HG02763 (cell line): ENCODE results near the gene SPTBN1.
A peak's percentile ranks its signal among the peaks of the same experiment; 100 is the strongest.
"Not testable (repeated sequence)": the region's sequence is repeated elsewhere in the genome, so short reads cannot be mapped to it uniquely, and the experiment has no call there.

ENCODE experiments used
- ATAC-seq: cut with Tn5 transposase; IDR thresholded peaks from one replicate; pipeline ENCODE4 v1.9.1; 2021; ENCODE audit warnings: mild to moderate bottlenecking, moderate library complexity; ENCODE audit not compliant: unreplicated experiment

Gene SPTBN1

DNA sequence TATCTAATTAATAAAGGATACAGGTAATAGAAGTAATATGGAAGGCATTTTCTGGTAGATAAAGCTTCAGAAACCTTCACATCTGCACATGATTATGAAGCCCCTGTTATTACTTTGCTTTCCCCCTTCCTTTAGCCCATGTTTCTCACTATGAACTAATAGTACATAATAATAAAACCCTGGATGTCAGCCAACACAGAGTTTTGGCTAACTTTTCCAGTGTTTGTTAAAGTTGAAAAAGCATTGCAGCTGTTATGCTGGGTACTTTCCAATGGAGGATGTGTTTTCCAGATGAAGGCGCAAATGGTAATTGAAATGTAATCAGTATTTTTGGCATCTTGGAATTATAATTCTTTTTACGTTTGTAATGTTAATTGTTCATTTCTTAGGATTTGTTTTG lies 43.5 kb downstream of the SPTBN1 start:
- ATAC-seq = no peak

DNA sequence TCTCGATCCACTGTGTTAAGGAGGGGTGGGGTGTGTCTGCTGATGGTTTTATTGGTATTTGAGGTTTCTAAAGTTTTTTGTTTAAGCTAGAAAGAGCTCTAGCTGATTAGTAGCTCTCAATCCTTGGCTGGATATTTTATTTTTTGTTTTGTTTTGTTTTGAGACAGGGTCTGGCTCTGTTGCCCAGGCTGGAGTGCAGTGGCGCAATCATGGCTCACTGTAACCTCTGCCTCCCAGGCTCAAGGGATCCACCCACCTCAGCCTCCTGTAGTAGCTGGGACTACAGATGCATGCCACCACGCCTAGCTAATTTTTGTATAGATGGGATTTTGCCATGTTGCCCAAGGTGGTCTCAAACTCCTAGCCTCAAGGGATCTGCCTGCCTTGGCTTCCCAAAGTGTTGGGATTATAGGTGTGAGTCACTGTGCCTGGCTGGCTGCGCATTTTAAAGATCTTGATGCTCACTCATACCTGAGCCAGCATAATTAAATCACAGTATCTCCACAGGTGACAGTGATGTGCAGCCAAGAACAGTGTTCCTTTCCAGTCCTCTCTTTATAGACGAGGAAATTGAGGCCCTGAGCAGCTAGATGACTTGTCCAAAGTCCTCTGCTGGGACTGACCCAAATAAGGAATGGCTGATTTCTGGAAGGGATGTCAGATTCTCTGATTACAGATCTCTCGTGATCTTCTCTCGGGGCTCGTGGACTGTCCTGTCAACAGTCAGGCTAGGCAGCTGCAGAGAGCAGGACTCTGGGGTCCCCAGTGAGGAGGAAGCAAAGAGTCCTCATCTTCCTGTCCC lies 44.5 kb downstream of the SPTBN1 start:
- no peak for ATAC-seq

DNA sequence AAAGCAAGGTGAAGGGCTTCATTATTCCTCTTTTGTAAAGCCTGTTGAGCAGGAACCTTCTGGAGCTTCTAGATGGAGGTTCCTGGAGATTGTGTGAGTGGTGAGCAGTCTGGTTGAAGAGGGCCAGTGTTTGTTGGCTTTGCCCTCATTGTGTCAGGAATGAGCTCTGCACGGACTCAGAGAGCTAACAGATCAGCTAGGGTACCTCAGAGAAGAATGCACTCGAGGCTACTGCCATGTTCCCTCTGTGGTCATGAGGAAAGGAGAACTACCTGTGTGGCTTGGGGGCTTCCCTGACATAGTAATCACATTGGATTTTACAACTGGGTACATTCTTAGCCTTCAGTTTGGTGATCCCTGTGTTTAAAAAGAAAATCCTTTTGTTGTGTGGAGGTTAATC lies 46.6 kb downstream of the SPTBN1 start:
- no peak for ATAC-seq

DNA sequence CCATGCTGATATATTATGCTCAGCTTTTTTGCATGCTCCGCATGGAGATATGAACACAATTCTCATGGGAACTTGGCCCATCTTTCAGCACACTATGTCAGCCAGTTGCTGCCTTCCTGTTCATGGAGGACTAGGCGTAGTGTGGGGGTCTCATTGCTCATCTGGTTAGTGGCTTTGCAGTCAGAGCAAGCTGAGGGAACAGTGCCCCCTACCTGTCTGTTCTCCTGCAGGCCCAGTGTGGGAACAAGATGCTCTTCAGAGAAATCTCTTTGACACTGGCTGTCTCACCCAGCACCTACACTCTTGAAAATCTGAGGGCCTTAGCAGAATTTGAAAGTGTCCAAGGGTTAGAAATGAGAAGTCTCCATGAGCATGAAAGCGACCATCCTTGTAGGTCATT lies 47.1 kb downstream of the SPTBN1 start:
- ATAC-seq = no peak

DNA sequence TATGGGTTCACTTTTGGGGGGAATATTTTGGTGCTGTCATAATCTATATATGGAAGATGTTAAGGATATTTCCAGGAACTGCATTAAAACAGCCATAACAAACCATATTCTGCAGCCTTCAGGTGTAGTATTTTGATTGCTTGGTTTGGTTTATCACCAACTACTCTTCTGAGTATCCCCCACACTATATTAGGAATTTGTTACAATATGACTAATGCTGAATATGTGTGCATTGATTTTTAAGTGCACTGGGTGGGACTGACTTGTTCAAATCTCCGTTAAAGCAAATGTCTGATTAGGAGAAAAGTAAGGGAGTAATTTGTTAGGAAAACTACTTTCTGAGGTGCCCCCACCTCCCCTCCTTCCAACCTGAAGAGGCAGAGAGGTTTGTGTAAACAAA lies 47.7 kb downstream of the SPTBN1 start:
- ATAC-seq = no peak

DNA sequence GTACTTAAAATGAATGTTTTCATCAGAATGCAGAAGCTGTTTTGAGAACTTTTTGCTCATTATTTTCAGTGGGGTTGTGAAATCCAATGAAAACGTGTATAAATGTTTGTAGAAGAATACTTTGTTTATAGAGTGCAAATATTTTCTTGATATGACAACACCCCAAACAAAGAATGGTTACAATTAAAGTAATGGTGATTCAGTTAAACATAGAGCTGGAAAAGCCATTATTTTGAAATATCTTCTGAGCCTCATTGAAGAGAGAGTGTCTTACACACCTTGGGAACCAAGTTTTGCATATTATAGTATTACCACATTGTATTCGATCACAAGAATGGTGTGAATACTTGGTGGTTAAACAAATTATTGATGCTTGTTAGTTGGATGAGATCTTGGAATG lies 48.7 kb downstream of the SPTBN1 start:
- no peak for ATAC-seq

DNA sequence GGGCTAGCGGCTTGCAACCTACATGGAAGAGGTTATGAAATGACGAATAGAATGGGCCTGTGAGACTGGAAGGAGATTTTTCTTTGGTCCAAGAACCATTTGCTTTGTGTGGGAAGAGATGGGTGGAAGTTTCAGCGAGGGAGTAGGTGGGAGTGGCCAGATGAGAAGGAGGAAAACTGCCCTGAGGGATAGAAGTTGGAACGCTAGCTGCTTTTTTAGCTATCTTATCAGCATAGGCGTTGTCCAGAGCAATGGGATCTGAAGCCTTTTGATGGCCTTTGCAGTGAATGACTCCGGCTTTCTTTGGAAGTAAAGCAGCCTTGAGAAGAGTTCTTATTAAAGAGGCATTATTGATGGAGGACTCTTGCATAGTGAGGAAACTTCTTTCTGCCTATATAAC lies 52.4 kb downstream of the SPTBN1 start:
- ATAC-seq = no peak

DNA sequence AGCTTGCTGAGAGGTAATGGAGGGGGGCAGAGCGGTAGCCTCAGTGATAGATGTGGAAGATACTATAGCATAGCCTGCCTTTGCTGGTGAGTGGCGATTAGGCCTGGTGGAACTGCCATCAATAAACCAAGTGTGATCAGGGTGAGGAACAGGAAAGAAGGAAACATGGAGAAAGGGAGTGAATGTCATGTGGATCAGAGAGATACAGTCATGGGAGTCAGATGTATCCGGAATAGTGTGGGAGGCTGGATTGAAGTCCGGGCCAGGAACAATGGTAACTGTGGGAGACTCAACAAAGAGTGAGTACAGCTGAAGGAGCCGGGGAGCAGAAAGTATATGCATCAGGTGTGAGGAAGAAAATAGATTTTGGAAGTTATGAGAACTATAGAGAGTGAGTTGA lies 52.9 kb downstream of the SPTBN1 start:
- not testable (repeated sequence) for ATAC-seq

DNA sequence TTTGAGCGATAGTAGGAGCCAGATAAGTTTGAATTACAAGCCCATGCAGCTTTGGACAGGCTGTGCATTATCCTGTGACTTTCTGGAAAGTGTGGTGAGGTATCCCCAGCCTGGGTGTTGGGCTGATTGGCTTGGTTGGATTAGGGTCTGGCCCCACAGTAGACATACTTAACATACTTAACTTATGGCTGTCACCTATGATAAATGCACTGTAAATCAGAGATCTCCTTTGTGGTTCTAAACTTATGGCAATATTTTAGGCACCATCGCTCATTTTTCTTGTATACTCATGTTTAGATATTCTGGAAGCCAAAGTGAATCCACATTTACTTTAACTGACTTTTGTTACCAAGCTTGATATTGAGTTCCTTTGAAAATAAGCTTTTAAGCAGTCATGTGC lies 54.8 kb downstream of the SPTBN1 start:
- ATAC-seq = no peak

DNA sequence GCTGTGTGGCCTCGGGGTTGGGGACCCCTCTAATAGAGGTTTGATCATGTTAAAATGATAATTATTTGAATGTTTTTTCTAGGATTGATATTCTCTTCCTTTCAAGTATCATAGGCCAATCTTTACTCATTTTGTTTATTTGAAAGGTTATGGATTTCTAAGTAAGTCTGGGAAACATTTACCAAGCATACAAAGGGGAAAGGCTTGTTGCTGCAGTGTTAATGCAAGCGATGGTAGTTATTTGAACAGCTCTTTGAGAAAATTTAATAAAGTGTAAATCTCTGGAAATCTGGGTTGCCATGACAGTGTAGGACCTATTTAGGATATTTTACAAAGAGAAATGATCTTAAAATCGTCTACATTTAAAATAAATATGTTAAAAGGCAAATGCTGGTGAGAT lies 56.1 kb downstream of the SPTBN1 start:
- no peak for ATAC-seq

DNA sequence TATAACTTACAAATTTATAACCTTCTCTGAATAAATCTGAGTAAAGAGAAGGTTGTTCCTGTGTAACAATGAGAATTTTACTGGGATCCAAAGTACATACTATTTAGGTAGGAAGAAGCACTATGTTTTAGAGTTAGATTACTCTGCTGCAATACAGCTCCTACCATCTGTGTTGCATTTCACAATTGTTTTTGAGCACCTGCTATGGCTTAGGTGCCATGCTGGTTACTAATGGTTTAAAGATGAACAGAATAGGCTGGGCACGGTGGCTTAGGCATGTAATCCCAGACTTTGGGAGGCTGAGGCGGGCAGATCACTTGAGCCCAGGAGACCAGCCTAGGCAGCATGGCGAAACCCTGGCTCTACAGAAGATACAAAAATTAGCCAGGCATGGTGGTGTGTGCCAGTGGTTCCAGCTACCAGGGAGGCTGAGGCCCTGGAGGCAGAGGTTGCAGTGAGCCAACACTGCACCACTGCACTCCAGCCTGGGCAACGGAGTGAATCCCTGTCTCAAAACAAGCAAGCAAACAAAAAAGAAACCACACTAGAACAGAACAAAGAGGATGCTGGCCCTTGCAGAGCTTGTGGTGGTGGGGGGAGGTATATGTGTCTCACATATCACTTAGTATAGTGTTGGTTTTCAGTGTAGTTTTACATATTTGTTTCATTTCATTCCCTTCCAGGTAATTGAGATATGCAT lies 56.7 kb downstream of the SPTBN1 start:
- ATAC-seq = no peak

DNA sequence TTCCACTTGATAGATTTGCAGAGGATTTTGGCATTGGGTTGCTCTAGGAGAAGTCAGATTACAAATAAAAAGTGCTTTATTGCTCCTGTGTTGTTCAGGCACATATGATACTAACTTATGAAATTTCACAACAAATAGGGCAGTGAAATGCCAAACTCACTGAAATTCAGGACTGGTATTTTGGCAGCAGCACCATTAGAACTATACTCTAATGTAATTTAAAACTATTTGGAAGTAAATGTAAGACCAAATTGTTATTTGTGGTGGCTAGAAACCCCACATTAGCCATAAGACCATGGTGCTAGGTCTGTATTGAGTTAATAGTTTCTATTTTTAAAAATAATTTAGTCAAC lies 57.2 kb downstream of the SPTBN1 start:
- no peak for ATAC-seq

DNA sequence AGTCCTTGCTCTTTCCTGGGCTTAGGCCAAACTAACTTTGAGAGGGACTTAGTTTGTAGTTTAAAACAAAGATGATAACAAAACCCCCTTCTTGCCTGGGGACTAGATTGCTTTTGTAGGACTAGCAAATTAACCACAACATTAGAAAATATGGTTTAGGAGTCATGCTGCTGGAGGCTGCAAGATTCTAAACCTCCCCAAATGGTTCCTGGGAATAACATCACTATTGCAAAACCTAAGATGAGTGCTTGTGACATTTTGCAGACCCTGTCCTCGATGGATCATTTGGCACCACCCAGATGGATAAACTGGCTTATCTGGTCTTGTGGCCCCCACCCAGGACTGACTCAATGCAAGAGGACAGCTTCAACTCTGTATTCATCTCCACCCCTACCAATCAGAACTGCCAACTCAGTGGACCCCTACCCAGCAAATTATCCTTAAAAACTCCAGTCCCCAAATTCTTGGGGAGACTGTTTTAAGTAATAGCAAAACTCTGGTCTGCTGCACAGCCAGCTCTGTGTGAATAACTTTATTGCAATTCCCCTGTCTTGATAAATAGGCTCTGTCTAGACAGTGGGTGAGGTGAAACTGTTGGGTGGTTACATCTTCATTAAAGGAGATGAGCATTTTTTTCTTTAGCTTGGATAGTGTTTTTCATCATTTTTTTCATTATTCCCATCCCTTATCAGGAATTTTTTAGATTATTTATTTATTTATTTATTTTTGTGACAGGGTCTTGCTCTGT lies 58.9 kb downstream of the SPTBN1 start:
- no peak for ATAC-seq

DNA sequence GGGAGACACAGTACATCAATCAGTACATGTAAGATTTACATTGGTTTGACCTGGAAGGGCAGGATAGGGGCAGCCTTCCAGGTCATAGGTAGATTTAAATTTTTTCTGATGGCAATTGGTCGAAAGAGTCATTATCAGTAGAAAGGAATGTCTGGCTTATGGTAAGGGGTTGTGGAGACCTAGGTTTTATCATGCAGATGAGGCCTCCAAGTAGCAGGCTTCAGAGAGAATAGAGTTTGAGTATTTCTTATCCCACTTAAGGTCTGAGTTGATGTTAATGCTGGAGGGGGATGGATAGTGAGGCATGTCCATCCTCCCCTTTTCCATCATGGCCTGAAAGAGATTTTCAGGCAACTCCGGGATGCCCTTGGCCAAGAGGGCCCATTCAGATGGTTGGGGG lies 60.7 kb downstream of the SPTBN1 start:
- ATAC-seq = no peak

DNA sequence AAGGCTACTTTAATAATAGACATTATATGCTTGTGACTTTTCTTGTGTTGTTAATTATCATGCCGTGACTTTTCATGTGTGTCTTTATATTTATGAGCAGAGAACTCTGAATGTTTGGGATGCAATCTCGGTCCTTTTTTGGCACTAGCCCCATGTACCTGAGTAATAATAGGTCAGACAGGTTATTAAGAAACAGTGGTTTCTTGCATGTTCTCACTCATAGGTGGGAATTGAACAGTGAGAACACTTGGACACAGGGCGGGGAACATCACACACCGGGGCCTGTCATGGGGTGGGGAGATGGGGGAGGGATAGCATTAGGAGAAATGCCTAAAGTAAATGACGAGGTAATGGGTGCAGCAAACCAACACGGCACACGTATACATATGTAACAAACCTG lies 61.9 kb downstream of the SPTBN1 start:
- not testable (repeated sequence) for ATAC-seq

DNA sequence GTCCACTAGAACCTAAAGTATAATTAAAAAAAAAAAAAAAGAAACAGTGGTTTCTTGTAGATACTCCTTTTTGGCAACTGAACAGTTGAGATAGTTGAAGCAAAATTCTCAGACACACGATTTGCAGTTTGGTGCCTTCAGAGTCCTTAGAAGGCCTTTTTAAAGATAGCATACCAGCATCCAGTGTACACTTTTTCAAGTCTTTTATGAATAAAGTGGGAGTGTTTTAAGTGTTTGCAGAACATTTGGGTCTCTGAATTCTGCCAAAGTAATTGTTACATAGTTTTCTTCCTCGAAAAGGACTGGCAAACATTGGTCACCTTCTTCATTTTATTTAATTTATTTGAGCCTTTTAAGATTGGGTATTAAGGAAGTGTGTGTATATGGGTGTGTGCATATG lies 62.3 kb downstream of the SPTBN1 start:
- no peak for ATAC-seq

DNA sequence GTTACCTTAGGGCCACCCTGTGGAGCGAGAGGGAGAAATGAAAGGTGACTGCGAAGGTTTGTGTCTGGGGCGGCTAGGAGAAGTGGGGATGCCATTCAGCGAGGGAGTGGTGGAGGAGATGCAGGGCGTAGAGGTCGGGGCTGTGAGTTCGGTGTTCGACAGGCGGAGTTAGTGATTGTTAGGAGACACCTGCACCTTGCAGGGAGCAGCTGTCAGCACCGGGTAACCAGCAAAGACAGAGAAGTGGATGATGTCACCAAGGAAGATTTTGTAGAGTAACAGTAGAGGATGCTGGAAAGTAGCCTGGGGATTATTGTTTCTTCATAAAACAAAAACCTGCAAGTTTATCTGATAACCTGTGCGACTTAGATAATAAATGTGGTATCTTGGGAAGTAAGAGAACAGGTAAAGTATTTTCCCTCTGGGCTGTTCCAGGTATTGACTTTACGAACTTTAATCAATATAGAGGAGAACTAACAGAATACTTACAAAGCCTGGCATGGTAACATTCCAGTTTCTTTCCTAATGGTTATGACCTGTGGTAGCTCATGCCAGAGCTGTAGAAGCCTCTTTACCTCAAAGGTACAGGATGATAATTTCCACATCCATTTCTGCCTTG lies 63.8 kb downstream of the SPTBN1 start:
- no peak for ATAC-seq

DNA sequence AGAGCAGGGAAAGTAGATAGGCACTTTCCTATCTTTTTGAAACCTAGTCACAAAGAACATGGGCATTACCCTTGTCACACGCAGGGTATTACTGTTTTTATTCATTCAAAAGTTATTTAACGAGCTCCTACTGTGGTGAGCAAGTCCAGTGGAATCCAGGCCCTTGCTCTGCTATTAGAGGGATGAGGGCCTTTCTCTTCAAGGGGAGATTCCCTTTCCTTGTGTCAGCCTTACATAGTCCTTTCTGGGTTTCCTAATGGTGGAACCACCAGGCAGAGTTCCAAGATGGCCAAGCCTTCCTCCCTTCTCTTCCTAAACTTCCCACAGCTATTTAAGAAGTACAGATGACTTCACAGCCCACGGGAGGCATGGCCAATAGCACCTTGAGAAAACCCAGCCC lies 64.6 kb downstream of the SPTBN1 start:
- no peak for ATAC-seq

DNA sequence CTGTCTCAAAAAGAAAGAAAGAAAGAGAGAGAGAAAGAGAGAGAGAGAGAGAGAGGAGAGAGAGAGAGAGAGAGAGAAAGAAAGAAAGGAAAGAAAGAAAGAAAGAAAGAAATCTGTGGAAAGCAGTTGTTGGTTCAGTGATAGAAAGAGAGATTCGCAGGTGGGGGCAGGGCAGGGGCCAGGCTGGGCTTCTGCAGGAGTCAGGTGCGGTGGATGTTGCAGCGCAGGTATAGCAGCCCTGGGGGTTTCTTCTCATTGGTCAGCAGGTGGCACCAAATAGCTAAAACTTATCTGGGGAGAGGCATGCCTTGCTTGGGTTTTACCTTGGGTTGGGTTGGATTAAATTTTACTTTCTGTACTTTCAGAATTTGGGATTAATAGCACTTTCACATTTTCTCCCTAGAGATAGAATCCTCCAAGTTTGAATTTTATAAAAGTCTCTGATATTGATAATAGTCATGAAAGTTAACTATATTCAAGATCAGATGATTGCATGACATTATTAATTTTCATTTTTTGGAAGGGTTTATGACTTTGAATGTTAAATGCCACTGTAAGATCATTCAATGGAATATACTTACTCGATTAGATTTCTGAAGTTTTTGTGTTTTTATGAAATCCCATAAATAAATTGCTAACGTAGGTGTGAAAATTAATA lies 66.6 kb downstream of the SPTBN1 start:
- peak; percentile 85 for ATAC-seq

DNA sequence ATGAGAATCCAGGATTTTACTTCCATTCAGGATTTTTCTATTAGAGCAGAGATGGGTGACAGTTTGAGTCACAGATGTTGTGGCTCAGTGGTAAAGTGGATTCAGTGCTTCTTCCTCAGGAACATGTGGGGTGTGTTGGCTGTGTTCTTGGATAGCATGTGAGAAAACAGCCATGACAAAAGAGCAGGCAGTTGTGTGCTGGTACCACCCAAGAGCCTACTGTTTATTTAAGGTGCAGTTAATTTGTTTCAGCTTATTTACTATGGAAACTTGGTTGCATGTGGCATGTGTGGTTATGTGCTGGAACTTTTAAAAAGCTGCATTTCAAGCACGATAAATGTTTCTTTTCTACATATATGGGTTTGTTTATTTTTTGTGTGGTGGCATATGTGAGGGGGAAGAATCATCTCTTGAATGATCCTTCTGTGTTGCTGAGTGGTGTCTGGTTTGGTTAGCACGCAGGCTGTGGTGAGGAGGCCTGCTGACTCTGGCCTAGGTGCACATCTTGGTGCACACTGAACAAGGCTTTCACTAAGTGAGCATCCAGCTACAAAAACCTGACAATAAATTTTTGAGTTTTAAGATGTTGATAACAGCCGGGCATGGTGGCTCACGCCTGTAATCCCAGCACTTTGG lies 67.3 kb downstream of the SPTBN1 start:
- no peak for ATAC-seq
